B cell (primary cell): ENCODE measurements around the gene DGKB. TPM values are rescaled to one million over a fixed set of nuclear protein-coding genes. Genes with fewer than 3 reads are reported as not detected.

Source experiments
- ATAC-seq: fragments of 200-7000 bp; cut with Tn5 transposase; one replicate; pipeline ENCODE4 v1.10.0; 2021; ENCODE audit warnings: low read depth, mild to moderate bottlenecking, moderate number of reproducible peaks, moderate library complexity
- CTCF ChIA-PET: fragments of 350-600 bp; sonication (Branson Sonifier 250); formaldehyde crosslinking; loops from one replicate; lab custom pipeline; 2021; ENCODE audit warnings: antibody characterized with exemption, inconsistent platforms; lab: Charles Lee
- POLR2A ChIA-PET: fragments of 350-600 bp; sonication (Branson Sonifier 250); formaldehyde crosslinking; loops from one replicate; lab custom pipeline; 2021; ENCODE audit warnings: antibody characterized with exemption; lab: Charles Lee
- DNase-seq: peaks from one replicate; pipeline ENCODE4 v3.0.0; 2013
- H2AFZ ChIP-seq: 2 replicates; pipeline ENCODE4 v1.6.1; 2012; ENCODE audit warnings: mild to moderate bottlenecking, low read depth, low read length; ENCODE audit not compliant: insufficient read depth, poor library complexity, severe bottlenecking
- H3K27ac ChIP-seq, 2 donors: 1 replicate in 1 of 2; 2 replicates in 1 of 2; pipeline ENCODE4 v1.5.1; 2012 to 2013; ENCODE audit warnings: low read length in 2 of 2, mild to moderate bottlenecking in 2 of 2, moderate library complexity in 1 of 2
- H3K27me3 ChIP-seq, 4 experiments: fragments of 200-600 bp in 1 of 4; sonication (generic) in 1 of 4; replicated peaks in 1 of 4; 1 replicate in 2 of 4; 2 replicates in 2 of 4; pipeline versions ENCODE4 v1.6.1 to v1.7.0; 2013 to 2016; ENCODE audit warnings: low read length in 3 of 4, mild to moderate bottlenecking in 2 of 4, mixed read lengths in 1 of 4, moderate library complexity in 1 of 4; ENCODE audit not compliant: insufficient read depth in 4 of 4, control insufficient read depth in 3 of 4; ENCODE audit errors: control extremely low read depth in 1 of 4
- H3K36me3 ChIP-seq, 2 experiments: replicated peaks in 1 of 2; 1 replicate in 1 of 2; 2 replicates in 1 of 2; pipeline versions ENCODE4 v1.6.1 to v1.7.1; 2013; ENCODE audit warnings: low read length in 1 of 2; ENCODE audit not compliant: insufficient read depth in 2 of 2, control insufficient read depth in 1 of 2; ENCODE audit errors: control extremely low read depth in 1 of 2, extremely low read depth in 1 of 2
- H3K4me1 ChIP-seq, 2 donors: fragments of 200-600 bp in 1 of 2; sonication (generic) in 1 of 2; 1 replicate in 1 of 2; 2 replicates in 1 of 2; pipeline versions ENCODE4 v1.5.1 to v1.6.1; 2013 to 2017; ENCODE audit warnings: low read length in 2 of 2; ENCODE audit not compliant: control insufficient read depth in 2 of 2, insufficient read depth in 2 of 2
- H3K4me2 ChIP-seq: replicated peaks from 2 replicates; pipeline ENCODE3; 2012; ENCODE audit warnings: mild to moderate bottlenecking, low read depth, low read length; ENCODE audit not compliant: poor library complexity, severe bottlenecking
- H3K4me3 ChIP-seq, 5 experiments: fragments of 200-600 bp in 1 of 5; sonication (generic) in 1 of 5; 1 replicate in 3 of 5; 2 replicates in 2 of 5; pipeline versions ENCODE4 v1.5.1 to v1.7.0; 2011 to 2016; ENCODE audit warnings: low read length in 4 of 5, mild to moderate bottlenecking in 4 of 5, low read depth in 2 of 5, control low read depth in 1 of 5, moderate library complexity in 1 of 5; ENCODE audit not compliant: insufficient read depth in 1 of 5; ENCODE audit errors: control extremely low read depth in 1 of 5, extremely low read depth in 1 of 5
- H3K79me2 ChIP-seq: fragments of 200-600 bp; sonication (generic); one replicate; pipeline ENCODE4 v1.6.0; 2016; ENCODE audit warnings: low read length; ENCODE audit not compliant: control insufficient read depth, insufficient read depth
- H3K9ac ChIP-seq: fragments of 200-600 bp; sonication (generic); 2 replicates; pipeline ENCODE4 v1.6.1; 2017; ENCODE audit warnings: mild to moderate bottlenecking, low read length, moderate library complexity
- H3K9me3 ChIP-seq, 3 donors: one replicate each; pipeline versions ENCODE4 v1.6.1 to v1.7.1; 2013; ENCODE audit warnings: low read length in 2 of 3; ENCODE audit not compliant: control insufficient read depth in 2 of 3, insufficient read depth in 1 of 3; ENCODE audit errors: control extremely low read depth in 1 of 3
- H4K20me1 ChIP-seq: 2 replicates; pipeline ENCODE4 v1.6.0; 2012; ENCODE audit warnings: mild to moderate bottlenecking, low read length; ENCODE audit not compliant: insufficient read depth, control insufficient read depth, poor library complexity, severe bottlenecking
- H3K27ac Mint-ChIP-seq: one replicate; pipeline ENCODE4 v1.8.0; 2021; ENCODE audit warnings: mixed read lengths
- H3K27me3 Mint-ChIP-seq: one replicate; pipeline ENCODE4 v1.8.0; 2021; ENCODE audit warnings: mixed read lengths
- H3K4me1 Mint-ChIP-seq: one replicate; pipeline ENCODE4 v1.8.0; 2021; ENCODE audit warnings: mixed read lengths
- H3K4me3 Mint-ChIP-seq: one replicate; pipeline ENCODE4 v1.8.0; 2021; ENCODE audit warnings: mixed read lengths
- H3K9me3 Mint-ChIP-seq: one replicate; pipeline ENCODE4 v1.8.0; 2022; ENCODE audit warnings: mixed read lengths; ENCODE audit not compliant: insufficient read depth
- EZH2 ChIP-seq: IDR thresholded peaks from 2 replicates; pipeline ENCODE4 v1.6.1; 2012; ENCODE audit warnings: borderline replicate concordance, low read depth, mild to moderate bottlenecking, moderate library complexity, low read length; ENCODE audit not compliant: insufficient read depth, poor library complexity, severe bottlenecking
- WGBS: methylation state at CpG from one replicate; pipeline ENCODE4 v1.1.5; 2013; ENCODE audit warnings: missing lambda C conversion rate; ENCODE audit not compliant: insufficient coverage; 5-methylcytosine and 5-hydroxymethylcytosine counted together
- intact Hi-C: fragments of 100-400 bp; cut with micrococcal nuclease; formaldehyde crosslinking; loops from one replicate; pipeline ENCODE4 v1.10.0; 2022
- polyA plus RNA-seq: library from polyadenylated mRNA; depleted of rRNA; stranded (reverse); fragments of >200 nt; gene quantifications from 2 replicates; pipeline ENCODE4 v1.2.3, GENCODE V29; 2012
- total RNA-seq, 2 donors: library from RNA; stranded (reverse); fragments of 120-200 nt in 1 of 2; gene quantifications; 1 replicate in 1 of 2; 2 replicates in 1 of 2; pipeline versions ENCODE4 v1.2.3 to v1.2.4, GENCODE V29; 2013 to 2022
- TF ChIP-seq, protein P1 (sequence below): fragments of 200-600 bp; IDR thresholded peaks from one replicate; pipeline ENCODE4 v1.8.0; 2022; ENCODE audit warnings: antibody characterized with exemption, mild to moderate bottlenecking

The DGKB gene
- total and polyA plus RNA-seq, 2 donors (not counting 1 experiment from before 2014, with no cell fraction given) = not detected

GRCh38 chr7:14748461-14748860, 154.1 kb downstream of the DGKB start:
- Histone ChIP-seq H3K9me3 (peaks cover 0 to 9% (median 0%) of the 10 kb centered on the region in 3 donors), H3K27me3 (no peaks in the 10 kb centered on the region), H3K4me1 (no peaks in the 10 kb centered on the region), H3K9ac (no peak overlapping the region), H3K4me2 (no peak overlapping the region), H3K36me3 (no peaks in the 10 kb centered on the region), H4K20me1 (no peaks in the 10 kb centered on the region), H3K27ac (no peak overlapping the region), H3K79me2 (no peaks in the 10 kb centered on the region), H3K4me3 (no peak overlapping the region), H2AFZ (no peak overlapping the region)
- intact Hi-C loops = no loop called here
- DNase-seq (no peak), ATAC-seq (no peak)
- peaks cover 9% of the 10 kb centered on the region for H3K9me3 Mint-ChIP-seq
- no peaks in the 10 kb centered on the region for H3K4me1 Mint-ChIP-seq
- no peaks in the 10 kb centered on the region for H3K27me3 Mint-ChIP-seq
- TF ChIP-seq, protein P1, sequence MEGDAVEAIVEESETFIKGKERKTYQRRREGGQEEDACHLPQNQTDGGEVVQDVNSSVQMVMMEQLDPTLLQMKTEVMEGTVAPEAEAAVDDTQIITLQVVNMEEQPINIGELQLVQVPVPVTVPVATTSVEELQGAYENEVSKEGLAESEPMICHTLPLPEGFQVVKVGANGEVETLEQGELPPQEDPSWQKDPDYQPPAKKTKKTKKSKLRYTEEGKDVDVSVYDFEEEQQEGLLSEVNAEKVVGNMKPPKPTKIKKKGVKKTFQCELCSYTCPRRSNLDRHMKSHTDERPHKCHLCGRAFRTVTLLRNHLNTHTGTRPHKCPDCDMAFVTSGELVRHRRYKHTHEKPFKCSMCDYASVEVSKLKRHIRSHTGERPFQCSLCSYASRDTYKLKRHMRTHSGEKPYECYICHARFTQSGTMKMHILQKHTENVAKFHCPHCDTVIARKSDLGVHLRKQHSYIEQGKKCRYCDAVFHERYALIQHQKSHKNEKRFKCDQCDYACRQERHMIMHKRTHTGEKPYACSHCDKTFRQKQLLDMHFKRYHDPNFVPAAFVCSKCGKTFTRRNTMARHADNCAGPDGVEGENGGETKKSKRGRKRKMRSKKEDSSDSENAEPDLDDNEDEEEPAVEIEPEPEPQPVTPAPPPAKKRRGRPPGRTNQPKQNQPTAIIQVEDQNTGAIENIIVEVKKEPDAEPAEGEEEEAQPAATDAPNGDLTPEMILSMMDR = no peak
- TF ChIP-seq EZH2 = no peak
- no peak overlapping the region for H3K4me3 Mint-ChIP-seq
- POLR2A ChIA-PET = no interaction called here
- no peak overlapping the region for H3K27ac Mint-ChIP-seq
- CTCF ChIA-PET = no interaction called here

DNA sequence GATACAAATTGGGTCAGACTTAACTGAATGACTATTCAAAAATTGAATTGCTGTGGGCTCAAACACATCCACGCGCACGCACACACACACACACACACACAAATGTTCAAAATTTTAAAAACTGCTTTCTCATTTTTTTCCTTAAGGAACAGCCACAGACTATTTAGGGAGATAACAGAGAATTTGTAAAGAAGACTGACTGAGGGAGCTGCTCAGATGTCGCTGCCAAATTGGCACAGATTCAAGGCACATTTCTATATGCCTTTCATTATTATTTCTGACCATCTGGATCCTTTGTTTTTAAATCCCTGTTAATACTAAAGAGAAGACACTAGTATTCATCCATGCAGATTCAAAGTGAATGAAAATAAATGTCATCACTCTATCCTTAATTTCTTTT, 154.8 kb downstream of the DGKB start:
- H3K4me1 ChIP-seq = no peaks in the 10 kb centered on the region
- H4K20me1 ChIP-seq = no peaks in the 10 kb centered on the region
- POLR2A ChIA-PET = no interaction called here
- Mint-ChIP-seq H3K27ac (no peak overlapping the region), H3K4me3 (no peak overlapping the region), H3K27me3 (no peaks in the 10 kb centered on the region), H3K9me3 (peaks cover 9% of the 10 kb centered on the region), H3K4me1 (no peaks in the 10 kb centered on the region)
- no peak overlapping the region for H3K9ac ChIP-seq
- no peaks in the 10 kb centered on the region for H3K79me2 ChIP-seq
- no peak overlapping the region for H2AFZ ChIP-seq
- TF ChIP-seq EZH2 = no peak
- TF ChIP-seq, protein P1 = no peak
- no peaks in the 10 kb centered on the region for H3K36me3 ChIP-seq
- CTCF ChIA-PET = no interaction called here
- peaks cover 0 to 12% (median 0%) of the 10 kb centered on the region in 3 donors for H3K9me3 ChIP-seq
- no peak for ATAC-seq
- WGBS = no CpG with 5 or more reads among the region's 4 CpGs
- no peak overlapping the region for H3K4me3 ChIP-seq
- DNase-seq = no peak
- no peak overlapping the region for H3K4me2 ChIP-seq
- H3K27me3 ChIP-seq = no peaks in the 10 kb centered on the region
- intact Hi-C loops = no loop called here
- H3K27ac ChIP-seq = no peak overlapping the region
